GM23338 (cell line): ENCODE results near the gene RABGAP1L. TPM values are rescaled to one million over a fixed set of nuclear protein-coding genes. Genes with fewer than 3 reads are reported as not detected.

Experiments used
- ATAC-seq: fragments of 200-7000 bp; cut with Tn5 transposase; 3 replicates; pipeline ENCODE4 v1.9.1; 2020
- DNase-seq: peaks from one replicate; pipeline ENCODE4 v3.0.0-alpha.2; 2015; ENCODE audit warnings: low spot score
- H2AFZ ChIP-seq: fragments of 200-600 bp; sonication (generic); 2 replicates; pipeline ENCODE4 v1.8.0; 2016; ENCODE audit warnings: antibody characterized with exemption, mild to moderate bottlenecking, moderate library complexity
- H3F3A ChIP-seq: fragments of 200-600 bp; sonication (generic); replicated peaks from 2 replicates; pipeline ENCODE4 v1.8.0; 2017; ENCODE audit warnings: antibody characterized with exemption, mixed run types, low read depth
- H3K27ac ChIP-seq: fragments of 200-600 bp; sonication (generic); 2 replicates; pipeline ENCODE4 v1.6.1; 2016; ENCODE audit warnings: low read depth
- H3K27me3 ChIP-seq: fragments of 200-600 bp; sonication (generic); 2 replicates; pipeline ENCODE4 v1.8.0; 2016; ENCODE audit warnings: mild to moderate bottlenecking, mixed run types, moderate library complexity; ENCODE audit not compliant: insufficient read depth
- H3K36me3 ChIP-seq: fragments of 200-600 bp; sonication (generic); 2 replicates; pipeline ENCODE4 v1.8.0; 2016; ENCODE audit warnings: mild to moderate bottlenecking; ENCODE audit not compliant: insufficient read depth
- H3K4me1 ChIP-seq: fragments of 200-600 bp; sonication (generic); 2 replicates; pipeline ENCODE4 v1.8.0; 2016; ENCODE audit warnings: mild to moderate bottlenecking, moderate library complexity; ENCODE audit not compliant: insufficient read depth
- H3K4me2 ChIP-seq: fragments of 200-600 bp; sonication (generic); 2 replicates; pipeline ENCODE4 v1.7.1; 2017; ENCODE audit warnings: mixed run types
- H3K4me3 ChIP-seq: fragments of 200-600 bp; sonication (generic); 2 replicates; pipeline ENCODE4 v1.6.1; 2016; ENCODE audit warnings: mixed run types
- H3K79me2 ChIP-seq: fragments of 200-600 bp; sonication (generic); replicated peaks from 2 replicates; pipeline ENCODE4 v1.8.0; 2017; ENCODE audit warnings: mild to moderate bottlenecking; ENCODE audit not compliant: insufficient read depth
- H3K9me2 ChIP-seq: fragments of 200-600 bp; sonication (generic); 2 replicates; pipeline ENCODE4 v1.8.0; 2017; ENCODE audit not compliant: insufficient read depth
- H4K20me1 ChIP-seq: fragments of 200-600 bp; sonication (generic); replicated peaks from 2 replicates; pipeline ENCODE4 v1.8.0; 2017; ENCODE audit warnings: mild to moderate bottlenecking; ENCODE audit not compliant: insufficient read depth
- H3K27ac Mint-ChIP-seq: 2 replicates; pipeline ENCODE4 v1.8.0; 2020; ENCODE audit warnings: inconsistent platforms, mild to moderate bottlenecking, moderate library complexity, mixed read lengths
- H3K27me3 Mint-ChIP-seq: 3 replicates; pipeline ENCODE4 v1.8.0; 2022; ENCODE audit warnings: low read depth, mild to moderate bottlenecking, moderate library complexity, mixed read lengths, inconsistent platforms; ENCODE audit not compliant: insufficient read depth, poor library complexity
- H3K36me3 Mint-ChIP-seq: 3 replicates; pipeline ENCODE4 v1.8.0; 2021; ENCODE audit warnings: low read depth, mild to moderate bottlenecking, inconsistent platforms, moderate library complexity, mixed read lengths
- H3K4me1 Mint-ChIP-seq: 3 replicates; pipeline ENCODE4 v1.8.0; 2020; ENCODE audit warnings: mild to moderate bottlenecking, inconsistent platforms, mixed read lengths
- H3K4me3 Mint-ChIP-seq: 3 replicates; pipeline ENCODE4 v1.8.0; 2021; ENCODE audit warnings: moderate library complexity, mild to moderate bottlenecking, inconsistent platforms, mixed read lengths
- H3K9me3 Mint-ChIP-seq: 3 replicates; pipeline ENCODE4 v1.8.0; 2020; ENCODE audit warnings: moderate library complexity, mild to moderate bottlenecking, inconsistent platforms, mixed read lengths
- CREB1 ChIP-seq: fragments of 250-450 bp; sonication (Bioruptor Pico); IDR thresholded peaks from 2 replicates; pipeline ENCODE4 v1.5.0; 2020; ENCODE audit warnings: low read depth, mild to moderate bottlenecking, moderate library complexity
- EZH2 ChIP-seq: fragments of 200-600 bp; sonication (generic); IDR thresholded peaks from one replicate; pipeline ENCODE4 v1.8.0; 2017; ENCODE audit warnings: antibody characterized with exemption, mild to moderate bottlenecking, low read depth; ENCODE audit not compliant: unreplicated experiment
- EZH2phosphoT487 ChIP-seq: fragments of 200-600 bp; sonication (generic); IDR thresholded peaks from one replicate; pipeline ENCODE4 v1.8.1; 2018; ENCODE audit warnings: antibody characterized with exemption; ENCODE audit not compliant: unreplicated experiment
- JUNB ChIP-seq: IDR thresholded peaks from one replicate; pipeline ENCODE4 v1.6.1; 2016; ENCODE audit warnings: antibody characterized with exemption; ENCODE audit not compliant: unreplicated experiment
- NANOG ChIP-seq: IDR thresholded peaks from 2 replicates; pipeline ENCODE4 v1.6.1; 2016; ENCODE audit warnings: antibody characterized with exemption, borderline replicate concordance
- POLR2AphosphoS5 ChIP-seq: IDR thresholded peaks from 2 replicates; pipeline ENCODE4 v1.6.1; 2016; ENCODE audit warnings: antibody characterized with exemption, low read depth
- STAT1 ChIP-seq: IDR thresholded peaks from one replicate; pipeline ENCODE4 v1.6.1; 2016; ENCODE audit warnings: antibody characterized with exemption; ENCODE audit not compliant: unreplicated experiment
- ZNF114 ChIP-seq: fragments of 250-450 bp; sonication (Bioruptor Pico); IDR thresholded peaks from 2 replicates; pipeline ENCODE4 v1.5.0; 2020; ENCODE audit warnings: mild to moderate bottlenecking, moderate library complexity
- ZNF331 ChIP-seq: fragments of 250-450 bp; sonication (Bioruptor Pico); IDR thresholded peaks from 2 replicates; pipeline ENCODE4 v1.5.0; 2020; ENCODE audit warnings: low read depth, mild to moderate bottlenecking, moderate library complexity
- polyA plus RNA-seq: library from polyadenylated mRNA; unstranded; fragments of >200 nt; fragmentation: Nextera tagmentation; extraction: Ambion mirVana; gene quantifications from 2 replicates; pipeline ENCODE4 v1.2.1, GENCODE V29; 2016
- total RNA-seq: library from RNA; depleted of rRNA; stranded (reverse); fragments of >200 nt; shearing (Covaris generic); gene quantifications from 2 replicates; pipeline ENCODE4 v1.2.3, GENCODE V29; 2014
- TF ChIP-seq, protein P1 (sequence below): IDR thresholded peaks from one replicate; pipeline ENCODE4 v1.6.1; 2018; ENCODE audit warnings: antibody characterized with exemption; ENCODE audit not compliant: unreplicated experiment
- TF ChIP-seq, protein P2 (sequence below), 2 experiments: fragments of 200-600 bp in 1 of 2; sonication (generic) in 1 of 2; conservative IDR thresholded peaks; 2 replicates each; pipeline versions ENCODE4 v1.5.1 to v1.6.1; 2016 to 2017; ENCODE audit warnings: antibody characterized with exemption in 2 of 2, low read depth in 2 of 2, mild to moderate bottlenecking in 2 of 2, moderate library complexity in 1 of 2
- TF ChIP-seq, protein P3 (sequence below): IDR thresholded peaks from 2 replicates; pipeline ENCODE4 v1.6.1; 2016; ENCODE audit warnings: antibody characterized with exemption

The RABGAP1L gene
- total and polyA plus RNA-seq, 2 experiments from 2014 or later: 83.2 to 136 TPM

DNA sequence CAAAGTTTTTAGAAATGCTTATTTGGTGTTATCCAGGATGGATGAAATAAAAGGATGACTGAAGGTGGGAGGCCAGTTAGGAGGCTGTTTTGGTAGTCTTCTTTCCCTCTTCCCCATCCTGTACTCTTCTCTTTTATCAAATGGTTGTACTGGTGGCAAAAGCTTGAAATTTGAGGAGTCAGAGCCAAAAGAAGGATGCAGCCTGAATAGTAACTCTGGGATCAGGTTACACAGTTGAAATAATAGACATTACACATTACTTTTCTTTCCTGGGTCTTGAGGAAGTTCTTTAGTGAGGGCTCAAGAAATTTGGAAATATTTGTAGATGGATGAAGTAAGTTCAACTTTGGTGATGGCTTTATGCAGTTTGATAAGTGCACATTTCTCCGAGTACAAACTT is 397.1 kb downstream of the RABGAP1L start:
- Histone ChIP-seq H3K79me2 (no peaks in the 10 kb centered on the region), H3K4me1 (no peaks in the 10 kb centered on the region), H3K27me3 (no peaks in the 10 kb centered on the region), H3K4me3 (no peak overlapping the region), H3K9me2 (no peaks in the 10 kb centered on the region), H3F3A (no peaks in the 10 kb centered on the region), H4K20me1 (no peaks in the 10 kb centered on the region), H3K4me2 (no peak overlapping the region), H3K27ac (no peak overlapping the region), H2AFZ (no peak overlapping the region), H3K36me3 (no peaks in the 10 kb centered on the region)
- Mint-ChIP-seq H3K36me3 (peaks cover 2% of the 10 kb centered on the region; the same call in 1 of the 3 replicates), H3K4me1 (peaks cover 4% of the 10 kb centered on the region; the same call in 2 of the 3 replicates), H3K9me3 (no peaks in the 10 kb centered on the region), H3K27me3 (peaks cover 2% of the 10 kb centered on the region), H3K4me3 (no peak overlapping the region), H3K27ac (no peak overlapping the region)
- DNase-seq: no peak
- no peak for ATAC-seq
- no peak for TF ChIP-seq CREB1 (CRISPR knock-in tag)
- TF ChIP-seq ZNF331 (CRISPR knock-in tag): no peak
- no peak for TF ChIP-seq EZH2

DNA sequence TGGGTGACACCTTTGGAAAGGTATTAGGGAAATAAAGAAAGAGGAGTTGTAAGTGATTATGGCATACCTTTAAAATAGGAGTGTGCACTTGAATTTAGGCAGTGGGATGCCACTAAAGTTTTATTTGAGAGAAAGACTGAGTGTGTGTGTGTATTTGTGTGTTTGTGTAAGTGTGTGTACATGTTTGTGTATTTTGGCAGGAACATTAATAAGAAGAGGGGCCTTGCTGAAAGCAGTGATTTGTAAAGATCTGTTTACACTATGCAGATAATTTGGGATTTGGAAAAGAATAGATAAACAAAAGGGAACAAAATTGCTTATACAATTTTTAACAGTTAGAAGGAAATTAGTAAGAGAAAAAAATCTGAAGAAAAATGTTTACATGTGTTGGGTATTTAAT is 409.2 kb downstream of the RABGAP1L start:
- DNase-seq (no peak), ATAC-seq (no peak)
- TF ChIP-seq JUNB (no peak), ZNF114 (CRISPR knock-in tag) (no peak), STAT1 (no peak), EZH2phosphoT487 (no peak)
- Mint-ChIP-seq H3K27me3 (no peaks in the 10 kb centered on the region), H3K27ac (no peak overlapping the region), H3K9me3 (no peaks in the 10 kb centered on the region), H3K4me3 (no peak overlapping the region), H3K36me3 (no peaks in the 10 kb centered on the region), H3K4me1 (peaks cover 7% of the 10 kb centered on the region)
- Histone ChIP-seq H3K9me2 (no peaks in the 10 kb centered on the region), H3K36me3 (no peaks in the 10 kb centered on the region), H2AFZ (no peak overlapping the region), H3K4me1 (0 out of 2 replicates have a peak, but pooled peaks cover 4% of the 10 kb centered on the region), H3K27me3 (no peaks in the 10 kb centered on the region), H4K20me1 (no peaks in the 10 kb centered on the region), H3F3A (no peaks in the 10 kb centered on the region), H3K4me3 (no peak overlapping the region), H3K4me2 (no peak overlapping the region), H3K27ac (no peak overlapping the region), H3K79me2 (no peaks in the 10 kb centered on the region)

DNA sequence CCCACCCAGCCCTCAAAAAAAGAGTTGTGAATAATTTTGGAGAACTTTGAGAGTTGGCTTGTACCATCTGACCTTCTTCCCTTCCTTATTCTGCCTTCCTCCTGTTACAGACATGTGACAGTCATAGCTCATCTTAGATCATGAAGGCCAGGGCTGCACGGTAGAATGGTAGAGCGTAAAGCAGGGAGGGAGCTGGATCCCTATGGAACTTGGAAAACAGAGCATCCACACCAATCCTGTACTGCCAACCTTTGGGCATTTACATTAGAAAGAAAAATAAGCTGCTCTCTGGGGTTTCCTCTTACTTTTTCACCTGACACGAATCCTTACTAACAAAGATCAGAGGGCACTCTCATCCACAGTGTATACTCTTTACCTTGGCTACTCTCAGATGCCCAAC is 409.9 kb downstream of the RABGAP1L start:
- H2AFZ ChIP-seq: no peak overlapping the region
- Mint-ChIP-seq H3K9me3 (no peaks in the 10 kb centered on the region), H3K27me3 (no peaks in the 10 kb centered on the region), H3K27ac (peak overlapping the region; percentile 12; the same call in 1 of the 2 replicates), H3K36me3 (no peaks in the 10 kb centered on the region), H3K4me3 (no peak overlapping the region), H3K4me1 (peaks cover 7% of the 10 kb centered on the region)
- H3K36me3 ChIP-seq: no peaks in the 10 kb centered on the region
- DNase-seq (peak; percentile 44), ATAC-seq (peak; percentile 72)
- no peaks in the 10 kb centered on the region for H3K79me2 ChIP-seq
- H3F3A ChIP-seq: no peaks in the 10 kb centered on the region
- H3K27ac ChIP-seq: no peak overlapping the region
- H4K20me1 ChIP-seq: no peaks in the 10 kb centered on the region
- H3K4me1 ChIP-seq: 0 out of 2 replicates have a peak, but pooled peaks cover 4% of the 10 kb centered on the region
- no peak overlapping the region for H3K4me3 ChIP-seq
- H3K27me3 ChIP-seq: no peaks in the 10 kb centered on the region
- no peak overlapping the region for H3K4me2 ChIP-seq
- H3K9me2 ChIP-seq: no peaks in the 10 kb centered on the region
- TF ChIP-seq, protein P1, sequence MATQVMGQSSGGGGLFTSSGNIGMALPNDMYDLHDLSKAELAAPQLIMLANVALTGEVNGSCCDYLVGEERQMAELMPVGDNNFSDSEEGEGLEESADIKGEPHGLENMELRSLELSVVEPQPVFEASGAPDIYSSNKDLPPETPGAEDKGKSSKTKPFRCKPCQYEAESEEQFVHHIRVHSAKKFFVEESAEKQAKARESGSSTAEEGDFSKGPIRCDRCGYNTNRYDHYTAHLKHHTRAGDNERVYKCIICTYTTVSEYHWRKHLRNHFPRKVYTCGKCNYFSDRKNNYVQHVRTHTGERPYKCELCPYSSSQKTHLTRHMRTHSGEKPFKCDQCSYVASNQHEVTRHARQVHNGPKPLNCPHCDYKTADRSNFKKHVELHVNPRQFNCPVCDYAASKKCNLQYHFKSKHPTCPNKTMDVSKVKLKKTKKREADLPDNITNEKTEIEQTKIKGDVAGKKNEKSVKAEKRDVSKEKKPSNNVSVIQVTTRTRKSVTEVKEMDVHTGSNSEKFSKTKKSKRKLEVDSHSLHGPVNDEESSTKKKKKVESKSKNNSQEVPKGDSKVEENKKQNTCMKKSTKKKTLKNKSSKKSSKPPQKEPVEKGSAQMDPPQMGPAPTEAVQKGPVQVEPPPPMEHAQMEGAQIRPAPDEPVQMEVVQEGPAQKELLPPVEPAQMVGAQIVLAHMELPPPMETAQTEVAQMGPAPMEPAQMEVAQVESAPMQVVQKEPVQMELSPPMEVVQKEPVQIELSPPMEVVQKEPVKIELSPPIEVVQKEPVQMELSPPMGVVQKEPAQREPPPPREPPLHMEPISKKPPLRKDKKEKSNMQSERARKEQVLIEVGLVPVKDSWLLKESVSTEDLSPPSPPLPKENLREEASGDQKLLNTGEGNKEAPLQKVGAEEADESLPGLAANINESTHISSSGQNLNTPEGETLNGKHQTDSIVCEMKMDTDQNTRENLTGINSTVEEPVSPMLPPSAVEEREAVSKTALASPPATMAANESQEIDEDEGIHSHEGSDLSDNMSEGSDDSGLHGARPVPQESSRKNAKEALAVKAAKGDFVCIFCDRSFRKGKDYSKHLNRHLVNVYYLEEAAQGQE: no peak
- TF ChIP-seq POLR2AphosphoS5: no peak
- no peak for TF ChIP-seq EZH2
- no peak for TF ChIP-seq STAT1
- TF ChIP-seq JUNB: no peak
- TF ChIP-seq ZNF114 (CRISPR knock-in tag): no peak
- no peak for TF ChIP-seq NANOG
- no peak for TF ChIP-seq EZH2phosphoT487
- TF ChIP-seq, protein P2, sequence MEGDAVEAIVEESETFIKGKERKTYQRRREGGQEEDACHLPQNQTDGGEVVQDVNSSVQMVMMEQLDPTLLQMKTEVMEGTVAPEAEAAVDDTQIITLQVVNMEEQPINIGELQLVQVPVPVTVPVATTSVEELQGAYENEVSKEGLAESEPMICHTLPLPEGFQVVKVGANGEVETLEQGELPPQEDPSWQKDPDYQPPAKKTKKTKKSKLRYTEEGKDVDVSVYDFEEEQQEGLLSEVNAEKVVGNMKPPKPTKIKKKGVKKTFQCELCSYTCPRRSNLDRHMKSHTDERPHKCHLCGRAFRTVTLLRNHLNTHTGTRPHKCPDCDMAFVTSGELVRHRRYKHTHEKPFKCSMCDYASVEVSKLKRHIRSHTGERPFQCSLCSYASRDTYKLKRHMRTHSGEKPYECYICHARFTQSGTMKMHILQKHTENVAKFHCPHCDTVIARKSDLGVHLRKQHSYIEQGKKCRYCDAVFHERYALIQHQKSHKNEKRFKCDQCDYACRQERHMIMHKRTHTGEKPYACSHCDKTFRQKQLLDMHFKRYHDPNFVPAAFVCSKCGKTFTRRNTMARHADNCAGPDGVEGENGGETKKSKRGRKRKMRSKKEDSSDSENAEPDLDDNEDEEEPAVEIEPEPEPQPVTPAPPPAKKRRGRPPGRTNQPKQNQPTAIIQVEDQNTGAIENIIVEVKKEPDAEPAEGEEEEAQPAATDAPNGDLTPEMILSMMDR (conservative IDR thresholded peaks at IDR 0.05; ENCODE audit: low read depth in 2 of 2): no peak
- TF ChIP-seq, protein P3, sequence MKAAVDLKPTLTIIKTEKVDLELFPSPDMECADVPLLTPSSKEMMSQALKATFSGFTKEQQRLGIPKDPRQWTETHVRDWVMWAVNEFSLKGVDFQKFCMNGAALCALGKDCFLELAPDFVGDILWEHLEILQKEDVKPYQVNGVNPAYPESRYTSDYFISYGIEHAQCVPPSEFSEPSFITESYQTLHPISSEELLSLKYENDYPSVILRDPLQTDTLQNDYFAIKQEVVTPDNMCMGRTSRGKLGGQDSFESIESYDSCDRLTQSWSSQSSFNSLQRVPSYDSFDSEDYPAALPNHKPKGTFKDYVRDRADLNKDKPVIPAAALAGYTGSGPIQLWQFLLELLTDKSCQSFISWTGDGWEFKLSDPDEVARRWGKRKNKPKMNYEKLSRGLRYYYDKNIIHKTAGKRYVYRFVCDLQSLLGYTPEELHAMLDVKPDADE: no peak
